ENCODE results near the gene WNT3A.

Gene WNT3A

DNA sequence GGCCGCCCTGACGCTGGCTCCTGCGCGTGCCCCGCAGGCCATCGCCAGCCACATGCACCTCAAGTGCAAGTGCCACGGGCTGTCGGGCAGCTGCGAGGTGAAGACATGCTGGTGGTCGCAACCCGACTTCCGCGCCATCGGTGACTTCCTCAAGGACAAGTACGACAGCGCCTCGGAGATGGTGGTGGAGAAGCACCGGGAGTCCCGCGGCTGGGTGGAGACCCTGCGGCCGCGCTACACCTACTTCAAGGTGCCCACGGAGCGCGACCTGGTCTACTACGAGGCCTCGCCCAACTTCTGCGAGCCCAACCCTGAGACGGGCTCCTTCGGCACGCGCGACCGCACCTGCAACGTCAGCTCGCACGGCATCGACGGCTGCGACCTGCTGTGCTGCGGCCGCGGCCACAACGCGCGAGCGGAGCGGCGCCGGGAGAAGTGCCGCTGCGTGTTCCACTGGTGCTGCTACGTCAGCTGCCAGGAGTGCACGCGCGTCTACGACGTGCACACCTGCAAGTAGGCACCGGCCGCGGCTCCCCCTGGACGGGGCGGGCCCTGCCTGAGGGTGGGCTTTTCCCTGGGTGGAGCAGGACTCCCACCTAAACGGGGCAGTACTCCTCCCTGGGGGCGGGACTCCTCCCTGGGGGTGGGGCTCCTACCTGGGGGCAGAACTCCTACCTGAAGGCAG, 52.3 kb downstream of the WNT3A start:
- H3K9me3 ChIP-seq (ENCODE audit: control insufficient read depth, low read length), result no peaks in the 10 kb centered on the region
- no peak overlapping the region for H3K9ac ChIP-seq
- H3K4me2 ChIP-seq (ENCODE audit: low read length), result peak overlapping the region; percentile 29
- no peaks in the 10 kb centered on the region for H3K79me2 ChIP-seq
- H3K27ac ChIP-seq, result no peak overlapping the region
- no peaks in the 10 kb centered on the region for H3K4me1 ChIP-seq
- no peak overlapping the region for H2AFZ ChIP-seq
- TF ChIP-seq, protein P1, sequence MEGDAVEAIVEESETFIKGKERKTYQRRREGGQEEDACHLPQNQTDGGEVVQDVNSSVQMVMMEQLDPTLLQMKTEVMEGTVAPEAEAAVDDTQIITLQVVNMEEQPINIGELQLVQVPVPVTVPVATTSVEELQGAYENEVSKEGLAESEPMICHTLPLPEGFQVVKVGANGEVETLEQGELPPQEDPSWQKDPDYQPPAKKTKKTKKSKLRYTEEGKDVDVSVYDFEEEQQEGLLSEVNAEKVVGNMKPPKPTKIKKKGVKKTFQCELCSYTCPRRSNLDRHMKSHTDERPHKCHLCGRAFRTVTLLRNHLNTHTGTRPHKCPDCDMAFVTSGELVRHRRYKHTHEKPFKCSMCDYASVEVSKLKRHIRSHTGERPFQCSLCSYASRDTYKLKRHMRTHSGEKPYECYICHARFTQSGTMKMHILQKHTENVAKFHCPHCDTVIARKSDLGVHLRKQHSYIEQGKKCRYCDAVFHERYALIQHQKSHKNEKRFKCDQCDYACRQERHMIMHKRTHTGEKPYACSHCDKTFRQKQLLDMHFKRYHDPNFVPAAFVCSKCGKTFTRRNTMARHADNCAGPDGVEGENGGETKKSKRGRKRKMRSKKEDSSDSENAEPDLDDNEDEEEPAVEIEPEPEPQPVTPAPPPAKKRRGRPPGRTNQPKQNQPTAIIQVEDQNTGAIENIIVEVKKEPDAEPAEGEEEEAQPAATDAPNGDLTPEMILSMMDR (IDR thresholded peaks at IDR 0.05), result no peak
- no peaks in the 10 kb centered on the region for H3K36me3 ChIP-seq (ENCODE audit: control insufficient read depth, insufficient read depth, low read length)
- peaks cover 8% of the 10 kb centered on the region for H3K27me3 ChIP-seq (ENCODE audit: control insufficient read depth, insufficient read depth, low read length)
- no peak overlapping the region for H3K4me3 ChIP-seq (ENCODE audit: low read depth, low read length)

DNA sequence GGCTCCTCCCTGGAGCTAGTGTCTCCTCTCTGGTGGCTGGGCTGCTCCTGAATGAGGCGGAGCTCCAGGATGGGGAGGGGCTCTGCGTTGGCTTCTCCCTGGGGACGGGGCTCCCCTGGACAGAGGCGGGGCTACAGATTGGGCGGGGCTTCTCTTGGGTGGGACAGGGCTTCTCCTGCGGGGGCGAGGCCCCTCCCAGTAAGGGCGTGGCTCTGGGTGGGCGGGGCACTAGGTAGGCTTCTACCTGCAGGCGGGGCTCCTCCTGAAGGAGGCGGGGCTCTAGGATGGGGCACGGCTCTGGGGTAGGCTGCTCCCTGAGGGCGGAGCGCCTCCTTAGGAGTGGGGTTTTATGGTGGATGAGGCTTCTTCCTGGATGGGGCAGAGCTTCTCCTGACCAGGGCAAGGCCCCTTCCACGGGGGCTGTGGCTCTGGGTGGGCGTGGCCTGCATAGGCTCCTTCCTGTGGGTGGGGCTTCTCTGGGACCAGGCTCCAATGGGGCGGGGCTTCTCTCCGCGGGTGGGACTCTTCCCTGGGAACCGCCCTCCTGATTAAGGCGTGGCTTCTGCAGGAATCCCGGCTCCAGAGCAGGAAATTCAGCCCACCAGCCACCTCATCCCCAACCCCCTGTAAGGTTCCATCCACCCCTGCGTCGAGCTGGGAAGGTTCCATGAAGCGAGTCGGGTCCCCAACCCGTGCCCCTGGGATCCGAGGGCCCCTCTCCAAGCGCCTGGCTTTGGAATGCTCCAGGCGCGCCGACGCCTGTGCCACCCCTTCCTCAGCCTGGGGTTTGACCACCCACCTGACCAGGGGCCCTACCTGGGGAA, 53.0 kb downstream of the WNT3A start:
- Histone ChIP-seq H3K79me2 (no peaks in the 10 kb centered on the region), H3K9me3 (ENCODE audit: control insufficient read depth, low read length) (no peaks in the 10 kb centered on the region), H3K4me2 (ENCODE audit: low read length) (peak overlapping the region; percentile 35), H3K27ac (no peak overlapping the region), H2AFZ (no peak overlapping the region), H3K4me1 (no peaks in the 10 kb centered on the region), H3K36me3 (ENCODE audit: control insufficient read depth, insufficient read depth, low read length) (no peaks in the 10 kb centered on the region), H3K9ac (no peak overlapping the region), H3K4me3 (ENCODE audit: low read depth, low read length) (no peak overlapping the region), H3K27me3 (ENCODE audit: control insufficient read depth, insufficient read depth, low read length) (peaks cover 8% of the 10 kb centered on the region)
- TF ChIP-seq, protein P1 (IDR thresholded peaks at IDR 0.05), result no peak

DNA sequence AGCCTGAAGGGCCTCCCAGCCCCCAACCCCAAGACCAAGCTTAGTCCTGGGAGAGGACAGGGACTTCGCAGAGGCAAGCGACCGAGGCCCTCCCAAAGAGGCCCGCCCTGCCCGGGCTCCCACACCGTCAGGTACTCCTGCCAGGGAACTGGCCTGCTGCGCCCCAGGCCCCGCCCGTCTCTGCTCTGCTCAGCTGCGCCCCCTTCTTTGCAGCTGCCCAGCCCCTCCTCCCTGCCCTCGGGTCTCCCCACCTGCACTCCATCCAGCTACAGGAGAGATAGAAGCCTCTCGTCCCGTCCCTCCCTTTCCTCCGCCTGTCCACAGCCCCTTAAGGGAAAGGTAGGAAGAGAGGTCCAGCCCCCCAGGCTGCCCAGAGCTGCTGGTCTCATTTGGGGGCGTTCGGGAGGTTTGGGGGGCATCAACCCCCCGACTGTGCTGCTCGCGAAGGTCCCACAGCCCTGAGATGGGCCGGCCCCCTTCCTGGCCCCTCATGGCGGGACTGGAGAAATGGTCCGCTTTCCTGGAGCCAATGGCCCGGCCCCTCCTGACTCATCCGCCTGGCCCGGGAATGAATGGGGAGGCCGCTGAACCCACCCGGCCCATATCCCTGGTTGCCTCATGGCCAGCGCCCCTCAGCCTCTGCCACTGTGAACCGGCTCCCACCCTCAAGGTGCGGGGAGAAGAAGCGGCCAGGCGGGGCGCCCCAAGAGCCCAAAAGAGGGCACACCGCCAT, 53.8 kb downstream of the WNT3A start:
- H3K4me1 ChIP-seq, result no peaks in the 10 kb centered on the region
- TF ChIP-seq, protein P1 (IDR thresholded peaks at IDR 0.05), result no peak
- peaks cover 8% of the 10 kb centered on the region for H3K27me3 ChIP-seq (ENCODE audit: control insufficient read depth, insufficient read depth, low read length)
- H2AFZ ChIP-seq, result no peak overlapping the region
- H3K4me3 ChIP-seq (ENCODE audit: low read depth, low read length), result no peak overlapping the region
- H3K4me2 ChIP-seq (ENCODE audit: low read length), result no peak overlapping the region
- H3K27ac ChIP-seq, result no peak overlapping the region
- no peaks in the 10 kb centered on the region for H3K36me3 ChIP-seq (ENCODE audit: control insufficient read depth, insufficient read depth, low read length)
- no peaks in the 10 kb centered on the region for H3K79me2 ChIP-seq
- no peak overlapping the region for H3K9ac ChIP-seq
- H3K9me3 ChIP-seq (ENCODE audit: control insufficient read depth, low read length), result no peaks in the 10 kb centered on the region

DNA sequence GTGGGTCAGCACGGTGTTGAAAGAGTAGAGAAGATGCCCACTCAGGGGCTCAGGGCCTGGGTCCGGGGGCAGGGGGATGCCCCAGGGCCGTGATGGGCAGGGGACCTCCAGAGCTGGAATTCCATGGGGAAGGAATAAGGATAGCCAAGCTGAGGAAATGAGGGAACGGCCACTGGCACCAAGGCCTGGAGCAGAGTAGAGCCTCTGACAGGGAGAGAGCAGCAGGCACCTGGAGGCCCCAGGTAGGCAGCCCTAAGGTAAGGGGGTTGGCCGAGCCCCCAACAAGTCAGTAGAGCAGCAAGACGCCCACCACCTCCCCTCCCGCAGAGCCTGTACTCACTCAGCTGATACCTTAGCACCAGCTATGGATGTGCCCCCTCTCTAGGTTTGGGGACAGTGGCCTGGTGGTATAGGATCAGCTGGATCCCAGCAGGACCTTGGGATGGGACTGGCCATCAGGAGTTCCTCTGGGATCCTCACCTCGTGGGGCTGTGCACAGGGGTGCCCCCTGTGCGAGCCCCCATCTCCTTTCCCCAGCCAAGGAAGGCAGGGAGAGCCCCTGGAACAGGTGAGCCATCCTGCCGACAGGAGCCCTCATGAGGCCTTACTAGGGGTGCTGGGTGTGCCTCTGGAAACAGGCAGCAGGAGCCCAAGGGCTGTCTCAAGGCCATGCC, 54.8 kb downstream of the WNT3A start:
- Histone ChIP-seq H3K36me3 (ENCODE audit: control insufficient read depth, insufficient read depth, low read length) (no peaks in the 10 kb centered on the region), H3K79me2 (no peaks in the 10 kb centered on the region), H3K27me3 (ENCODE audit: control insufficient read depth, insufficient read depth, low read length) (peaks cover 8% of the 10 kb centered on the region), H3K9ac (no peak overlapping the region), H3K4me2 (ENCODE audit: low read length) (no peak overlapping the region), H2AFZ (no peak overlapping the region), H3K9me3 (ENCODE audit: control insufficient read depth, low read length) (no peaks in the 10 kb centered on the region), H3K4me3 (ENCODE audit: low read depth, low read length) (no peak overlapping the region), H3K4me1 (no peaks in the 10 kb centered on the region), H3K27ac (no peak overlapping the region)
- TF ChIP-seq, protein P1 (IDR thresholded peaks at IDR 0.05), result no peak

All from parathyroid adenoma (tissue), 2 donors.